Measurements from ENCODE around the gene SYNDIG1. TPM values are rescaled to one million over a fixed set of nuclear protein-coding genes. Genes with fewer than 3 reads are reported as not detected.

The SYNDIG1 gene
- total RNA-seq, 2 donors from 2014 or later: 0.78 TPM; not detected in 1

- Histone ChIP-seq H3K27me3 (no peaks in the 10 kb centered on the region), H3K4me3 (no peak overlapping the region), H3K4me1 (no peaks in the 10 kb centered on the region), H3K36me3 (replicated peaks in 1 of 2; ENCODE audit: insufficient read depth in 1 of 2, low read depth in 2 of 2) (no peaks in the 10 kb centered on the region), H3K27ac (no peak overlapping the region), H3K9me3 (no peaks in the 10 kb centered on the region)
- TF ChIP-seq CTCF (IDR thresholded peaks at IDR 0.05): no peak
- TF ChIP-seq POLR2A (IDR thresholded peaks at IDR 0.05): no peak
- WGBS, 2 donors: 40 to 65% methylated on average over 6 to 8 of the region's 8 CpGs
- DNase-seq: no peak
- ATAC-seq: no peak
- intact Hi-C loops (cut with DNase I): loop anchor here (5.0 kb wide), 1 partner anchor 48 kb away; no protein-coding TSS in a partner anchor
Measured at GRCh38 chr20:24568842-24569241, 99.4 kb downstream of the SYNDIG1 start.

GRCh38 chr20:24571159-24571558 is 101.7 kb downstream of the SYNDIG1 start:
- no peaks in the 10 kb centered on the region for H3K4me1 ChIP-seq
- DNase-seq (no peak), ATAC-seq (no peak)
- intact Hi-C loops (cut with DNase I): no loop called here
- no peak for TF ChIP-seq CTCF (IDR thresholded peaks at IDR 0.05)
- no peak for TF ChIP-seq POLR2A (IDR thresholded peaks at IDR 0.05)
- no peak overlapping the region for H3K27ac ChIP-seq
- 62 to 67% methylated on average over 2 of the region's 2 CpGs for WGBS, 2 donors
- H3K27me3 ChIP-seq: no peaks in the 10 kb centered on the region
- H3K9me3 ChIP-seq: no peaks in the 10 kb centered on the region
- H3K4me3 ChIP-seq: no peak overlapping the region
- no peaks in the 10 kb centered on the region for H3K36me3 ChIP-seq (replicated peaks in 1 of 2; ENCODE audit: insufficient read depth in 1 of 2, low read depth in 2 of 2)

- no peaks in the 10 kb centered on the region for H3K9me3 ChIP-seq
- H3K27ac ChIP-seq: no peak overlapping the region
- no peaks in the 10 kb centered on the region for H3K36me3 ChIP-seq (replicated peaks in 1 of 2; ENCODE audit: insufficient read depth in 1 of 2, low read depth in 2 of 2)
- no peaks in the 10 kb centered on the region for H3K27me3 ChIP-seq
- no peaks in the 10 kb centered on the region for H3K4me1 ChIP-seq
- DNase-seq (no peak), ATAC-seq (no peak)
- intact Hi-C loops (cut with DNase I): no loop called here
- H3K4me3 ChIP-seq: no peak overlapping the region
- 71 to 72% methylated on average over 6 to 7 of the region's 7 CpGs for WGBS, 2 donors
- TF ChIP-seq CTCF (IDR thresholded peaks at IDR 0.05) (no peak), POLR2A (IDR thresholded peaks at IDR 0.05) (no peak)
Measured at GRCh38 chr20:24572140-24572539, 102.7 kb downstream of the SYNDIG1 start.

GRCh38 chr20:24572862-24573261 is 103.4 kb downstream of the SYNDIG1 start:
- intact Hi-C loops (cut with DNase I): no loop called here
- H3K9me3 ChIP-seq: no peaks in the 10 kb centered on the region
- no peaks in the 10 kb centered on the region for H3K36me3 ChIP-seq (replicated peaks in 1 of 2; ENCODE audit: insufficient read depth in 1 of 2, low read depth in 2 of 2)
- H3K27ac ChIP-seq: no peak overlapping the region
- H3K4me1 ChIP-seq: no peaks in the 10 kb centered on the region
- no peaks in the 10 kb centered on the region for H3K27me3 ChIP-seq
- no peak for ATAC-seq
- no peak overlapping the region for H3K4me3 ChIP-seq
- 66 to 77% methylated on average over 5 of the region's 5 CpGs for WGBS, 2 donors
- TF ChIP-seq CTCF (IDR thresholded peaks at IDR 0.05): no peak
- no peak for TF ChIP-seq POLR2A (IDR thresholded peaks at IDR 0.05)
- DNase-seq: no peak

- Histone ChIP-seq H3K4me3 (no peak overlapping the region), H3K9me3 (no peaks in the 10 kb centered on the region), H3K27me3 (no peaks in the 10 kb centered on the region), H3K27ac (no peak overlapping the region), H3K36me3 (replicated peaks in 1 of 2; ENCODE audit: insufficient read depth in 1 of 2, low read depth in 2 of 2) (no peaks in the 10 kb centered on the region), H3K4me1 (no peaks in the 10 kb centered on the region)
- no peak for TF ChIP-seq CTCF (IDR thresholded peaks at IDR 0.05)
- TF ChIP-seq POLR2A (IDR thresholded peaks at IDR 0.05): no peak
- WGBS, 2 donors: 76 to 79% methylated on average over 6 of the region's 6 CpGs
- intact Hi-C loops (cut with DNase I): no loop called here
- ATAC-seq: no peak
- DNase-seq: no peak
Measured at GRCh38 chr20:24573557-24573956, 104.1 kb downstream of the SYNDIG1 start.

Measured in body of pancreas (tissue), 4 donors.